K562 (cell line): ENCODE data around the gene EEF1A2.

Source experiments
- CHD2 ChIP-seq: IDR thresholded peaks from 2 replicates; pipeline ENCODE4 v1.6.1; 2011; ENCODE audit warnings: low read depth, low read length
- CTCF ChIP-seq, 3 experiments: IDR thresholded peaks in 2 of 3; conservative IDR thresholded peaks in 1 of 3; 2 replicates each; pipeline ENCODE4 v1.5.1; 2011 to 2012; ENCODE audit warnings: low read length in 3 of 3, mild to moderate bottlenecking in 3 of 3, control low read depth in 2 of 3, improper control_type of control experiment in 1 of 3, inconsistent platforms in 1 of 3, low read depth in 1 of 3, mixed read lengths in 1 of 3, moderate library complexity in 1 of 3; ENCODE audit not compliant: insufficient read depth in 2 of 3
- HDAC6 ChIP-seq: IDR thresholded peaks from 2 replicates; pipeline ENCODE4 v1.6.1; 2012; ENCODE audit warnings: low read depth, mild to moderate bottlenecking, control low read depth, inconsistent platforms, low read length, moderate library complexity
- RFX5 ChIP-seq: IDR thresholded peaks from 2 replicates; pipeline ENCODE4 v1.6.1; 2011; ENCODE audit warnings: low read depth, mild to moderate bottlenecking, improper control_type of control experiment, low read length
- USF1 ChIP-seq: sonication (generic); formaldehyde crosslinking; IDR thresholded peaks from 2 replicates; pipeline ENCODE4 v1.9.0; 2022; ENCODE audit warnings: mild to moderate bottlenecking, missing genetic modification reagents

- no peak for TF ChIP-seq CTCF (IDR thresholded peaks at IDR 0.05 in 2 of 3, conservative IDR thresholded peaks at IDR 0.05 in 1 of 3; ENCODE audit: insufficient read depth in 2 of 3, low read depth in 1 of 3, low read length in 3 of 3)
- no peak for TF ChIP-seq RFX5
- no peak for TF ChIP-seq HDAC6
- TF ChIP-seq USF1 (CRISPR knock-in tag) = no peak
- no peak for TF ChIP-seq CHD2
Observed at GRCh38 chr20:63500902-63501817, 2.3 kb upstream of the EEF1A2 start.
